K562 (cell line): ENCODE results near the gene GPR55. TPM values are rescaled to one million over a fixed set of nuclear protein-coding genes. Genes with fewer than 3 reads are reported as not detected.

Experiments used
- ATAC-seq: fragments of 200-7000 bp; cut with Tn5 transposase; 3 replicates; pipeline ENCODE4 v1.9.1; 2020; ENCODE audit warnings: moderate library complexity
- BruUV-seq: library from RNA; stranded (reverse); fragments of 400-500 nt; replicated peaks from 2 replicates; lab custom pipeline; 2021; lab: Mats Ljungman, UMichigan
- CTCF ChIA-PET: fragments of 300-600 bp; formaldehyde crosslinking; extraction: SDS; loops from one replicate; lab custom pipeline; 2021; ENCODE audit warnings: low intra/inter-chr PET ratio; lab: Yijun Ruan, JAX
- POLR2A ChIA-PET: fragments of 300-600, 350-650 bp; sonication (Branson Sonifier 250); formaldehyde crosslinking; extraction: SDS; loops from one replicate; lab custom pipeline; 2021; ENCODE audit warnings: antibody characterized with exemption, inconsistent platforms; lab: Yijun Ruan, JAX
- DNase-seq, 4 experiments: peaks; one replicate each; pipeline versions ENCODE4 v3.0.0 to v3.0.0-alpha.2; 2011 to 2018; ENCODE audit warnings: low spot score in 3 of 4, mixed read lengths in 3 of 4; ENCODE audit errors: extremely low read depth in 1 of 4
- FAIRE-seq: peaks from 2 replicates; lab custom pipeline; 2011; peaks lifted over from hg19 to GRCh38; lab: Jason Lieb, UNC
- H2AFZ ChIP-seq: 2 replicates; pipeline ENCODE4 v1.6.0; 2011; ENCODE audit warnings: low read depth, low read length, control low read depth, inconsistent platforms
- H3K27ac ChIP-seq: fragments of 200-600 bp; 3 replicates; pipeline ENCODE4 v1.8.0; 2011; ENCODE audit warnings: low read depth, mild to moderate bottlenecking, control low read depth, inconsistent platforms, low read length, moderate library complexity, mixed read lengths; ENCODE audit errors: extremely low read depth
- H3K27me3 ChIP-seq, 2 experiments: fragments of 300-600 bp in 1 of 2; 2 replicates in 1 of 2; 3 replicates in 1 of 2; pipeline versions ENCODE4 v1.6.0 to v1.8.0; 2011; ENCODE audit warnings: inconsistent platforms in 2 of 2, low read length in 2 of 2, mild to moderate bottlenecking in 1 of 2, mixed read lengths in 1 of 2, moderate library complexity in 1 of 2; ENCODE audit not compliant: control insufficient read depth in 2 of 2, insufficient read depth in 2 of 2
- H3K36me3 ChIP-seq: fragments of 300-600 bp; 3 replicates; pipeline ENCODE4 v1.8.0; 2011; ENCODE audit warnings: mild to moderate bottlenecking, low read length, inconsistent platforms; ENCODE audit not compliant: control insufficient read depth, insufficient read depth
- H3K4me1 ChIP-seq, 2 experiments: fragments of 200-600 bp in 1 of 2; replicated peaks in 1 of 2; 2 replicates in 1 of 2; 3 replicates in 1 of 2; pipeline versions ENCODE4 v1.5.1 to v1.8.0; 2011; ENCODE audit warnings: inconsistent platforms in 2 of 2, low read length in 2 of 2, mild to moderate bottlenecking in 1 of 2, mixed read lengths in 1 of 2, moderate library complexity in 1 of 2; ENCODE audit not compliant: control insufficient read depth in 2 of 2, insufficient read depth in 2 of 2
- H3K4me2 ChIP-seq: 2 replicates; pipeline ENCODE4 v1.6.1; 2011; ENCODE audit warnings: low read length, control low read depth, inconsistent platforms, mixed read lengths; ENCODE audit not compliant: insufficient read depth
- H3K4me3 ChIP-seq: fragments of 200-600 bp; sonication (generic), shearing (Covaris generic); 2 replicates; pipeline ENCODE4 v1.5.1; 2016; ENCODE audit warnings: control low read depth, inconsistent platforms
- H3K79me2 ChIP-seq: fragments of 200-600 bp; 3 replicates; pipeline ENCODE4 v1.8.0; 2011; ENCODE audit warnings: low read length, inconsistent platforms; ENCODE audit not compliant: control insufficient read depth, insufficient read depth
- H3K9ac ChIP-seq, 2 experiments: 2 replicates each; pipeline versions ENCODE4 v1.6.0 to v1.6.1; 2011; ENCODE audit warnings: low read depth in 2 of 2, low read length in 2 of 2, control low read depth in 1 of 2, inconsistent platforms in 1 of 2, mild to moderate bottlenecking in 1 of 2, mixed read lengths in 1 of 2; ENCODE audit not compliant: insufficient read depth in 1 of 2
- H3K9me1 ChIP-seq: one replicate; pipeline ENCODE4 v1.6.0; 2011; ENCODE audit warnings: inconsistent platforms, mild to moderate bottlenecking, low read length, moderate library complexity; ENCODE audit not compliant: control insufficient read depth, insufficient read depth
- H3K9me3 ChIP-seq: replicated peaks from 2 replicates; pipeline ENCODE4 v1.5.1; 2011; ENCODE audit warnings: low read depth, low read length, inconsistent platforms; ENCODE audit not compliant: control insufficient read depth, insufficient read depth
- H4K20me1 ChIP-seq: replicated peaks from 2 replicates; pipeline ENCODE4 v1.6.1; 2011; ENCODE audit warnings: low read length, inconsistent platforms, mixed read lengths; ENCODE audit not compliant: control insufficient read depth, insufficient read depth
- CREB5 ChIP-seq: fragments of 250-450 bp; sonication (Bioruptor Pico); IDR thresholded peaks from 2 replicates; pipeline ENCODE4 v1.5.0; 2020; ENCODE audit warnings: mild to moderate bottlenecking
- GATAD2B ChIP-seq: fragments of 450-650 bp; IDR thresholded peaks from 2 replicates; pipeline ENCODE4 v1.6.1; 2017; ENCODE audit warnings: mild to moderate bottlenecking, borderline replicate concordance
- MAZ ChIP-seq, 2 experiments: fragments of 450-650 bp in 1 of 2; sonication (generic) in 1 of 2; formaldehyde crosslinking; IDR thresholded peaks in 1 of 2; conservative IDR thresholded peaks in 1 of 2; 2 replicates each; pipeline versions ENCODE4 v1.4.0 to v1.5.0; 2020; ENCODE audit warnings: mild to moderate bottlenecking in 1 of 2, missing genetic modification reagents in 1 of 2
- TFAP4 ChIP-seq: sonication (generic); formaldehyde crosslinking; IDR thresholded peaks from 2 replicates; pipeline ENCODE4 v1.8.0; 2022; ENCODE audit warnings: missing genetic modification reagents, mild to moderate bottlenecking, moderate library complexity, borderline replicate concordance
- WGBS: fragments of 100-300 bp; shearing (Covaris generic); methylation state at CpG from one replicate; pipeline ENCODE4 v1.1.6; 2016; ENCODE audit warnings: low coverage, mixed read lengths; ENCODE audit not compliant: insufficient coverage; ENCODE audit errors: missing lambda C conversion rate; 5-methylcytosine and 5-hydroxymethylcytosine counted together
- in situ Hi-C: fragments of 300-500 bp; cut with MboI; formaldehyde crosslinking; loops from 4 replicates; pipeline ENCODE4 v1.15.0; 2018; ENCODE audit warnings: inconsistent platforms, mixed read lengths
- intact Hi-C: fragments of 100-400 bp; cut with micrococcal nuclease; formaldehyde crosslinking; loops from 2 replicates; pipeline ENCODE4 v1.14.2; 2022
- polyA plus RNA-seq, 8 experiments: library from polyadenylated mRNA; depleted of rRNA in 4 of 8; stranded (reverse) in 5 of 8; unstranded in 3 of 8; fragments of >200 nt; fragmentation: Nextera tagmentation in 2 of 8; fragmentation: Illumina TruSeq in 1 of 8; extraction: Ambion mirVana in 2 of 8; extraction: Trizol in 1 of 8; gene quantifications; 2 replicates each; pipeline versions ENCODE4 v1.2.1 to v1.2.3, GENCODE V29; 2011 to 2014; ENCODE audit warnings: inconsistent platforms in 1 of 8, missing spikeins in 1 of 8
- total RNA-seq, 7 experiments: library from RNA; depleted of rRNA in 6 of 7; stranded (reverse); fragments of >200 nt in 6 of 7; fragmentation: Illumina TruSeq in 2 of 7; extraction: Trizol in 2 of 7; gene quantifications; 2 replicates each; pipeline versions ENCODE4 v1.2.1 to v1.2.3, GENCODE V29; 2011 to 2021; ENCODE audit warnings: low replicate concordance in 1 of 7

The GPR55 gene
- total and polyA plus RNA-seq, 9 of the 15 experiments (the other 6 are each of a cell fraction or from before 2014, with no cell fraction given), result 0.11 to 0.49 (median 0.27) TPM

GRCh38 chr2:230868161-230868946, 56.7 kb downstream of the GPR55 start:
- Histone ChIP-seq H3K36me3 (no peaks in the 10 kb centered on the region), H3K9me1 (no peaks in the 10 kb centered on the region), H3K4me3 (no peak overlapping the region), H3K27ac (no peak overlapping the region), H3K27me3 (peaks cover 0 to 8% of the 10 kb centered on the region in 2 experiments; a peak in 2 of 5 replicates), H3K4me1 (peaks cover 0 to 50% of the 10 kb centered on the region in 2 experiments; a peak in 3 of 5 replicates), H4K20me1 (peaks cover 9% of the 10 kb centered on the region), H3K9ac (no peak overlapping the region; a peak in 1 of 4 replicates), H3K79me2 (peaks cover 4% of the 10 kb centered on the region; the same call in 1 of the 3 replicates), H2AFZ (no peak overlapping the region), H3K9me3 (no peaks in the 10 kb centered on the region), H3K4me2 (no peak overlapping the region)
- DNase-seq (no peak), ATAC-seq (no peak), FAIRE-seq (no peak)
- CTCF ChIA-PET, result no interaction called here
- POLR2A ChIA-PET, result interaction anchor here (0.6 kb wide), 1 partner anchor 70 kb away, joined by 3 read pairs; no protein-coding TSS in a partner anchor
- peak; percentile 31; the same call in 1 of the 2 replicates for TF ChIP-seq TFAP4 (CRISPR knock-in tag)
- no peak for TF ChIP-seq MAZ (CRISPR knock-in tag; conservative IDR thresholded peaks at IDR 0.05 in 1 of 2, IDR thresholded peaks at IDR 0.05 in 1 of 2)
- TF ChIP-seq CREB5 (CRISPR knock-in tag), result no peak
- no peak for TF ChIP-seq GATAD2B
- WGBS, result 59% methylated on average over 7 of the region's 15 CpGs
- BruUV-seq, result no TSS peak
- in situ Hi-C loops (no loop called here), intact Hi-C loops (no loop called here)
